ENCODE data around the gene APOB.
"Not testable (repeated sequence)": the region's sequence is repeated elsewhere in the genome, so short reads cannot be mapped to it uniquely, and the experiment has no call there.

DNA sequence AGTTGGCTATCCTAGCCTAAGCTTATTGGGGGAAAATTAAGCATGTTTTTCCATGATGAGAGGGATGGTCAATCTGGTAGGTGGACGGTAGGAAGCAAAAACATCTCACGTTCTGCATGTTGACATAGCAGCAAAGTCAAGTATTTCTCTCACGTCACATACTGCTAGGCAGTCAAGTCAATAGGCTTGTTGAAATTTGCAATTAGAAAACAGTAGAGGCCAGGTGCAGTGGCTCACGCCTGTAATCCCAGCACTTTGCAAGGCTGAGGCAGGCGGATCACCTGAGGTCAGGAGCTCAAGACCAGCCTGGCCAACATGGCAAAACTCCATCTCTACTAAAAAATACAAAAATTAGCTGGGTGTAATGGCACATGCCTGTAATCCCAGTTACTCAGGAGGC, 14.9 kb downstream of the APOB start:
- not testable (repeated sequence) for TF ChIP-seq CTCF (IDR thresholded peaks at IDR 0.05); EZH2phosphoT487 (IDR thresholded peaks at IDR 0.05; ENCODE audit: borderline replicate concordance, low read depth); GATA2 (CRISPR knock-in tag; IDR thresholded peaks at IDR 0.05); RAD21 (IDR thresholded peaks at IDR 0.05; ENCODE audit: low read length)
- TF ChIP-seq, protein P1, sequence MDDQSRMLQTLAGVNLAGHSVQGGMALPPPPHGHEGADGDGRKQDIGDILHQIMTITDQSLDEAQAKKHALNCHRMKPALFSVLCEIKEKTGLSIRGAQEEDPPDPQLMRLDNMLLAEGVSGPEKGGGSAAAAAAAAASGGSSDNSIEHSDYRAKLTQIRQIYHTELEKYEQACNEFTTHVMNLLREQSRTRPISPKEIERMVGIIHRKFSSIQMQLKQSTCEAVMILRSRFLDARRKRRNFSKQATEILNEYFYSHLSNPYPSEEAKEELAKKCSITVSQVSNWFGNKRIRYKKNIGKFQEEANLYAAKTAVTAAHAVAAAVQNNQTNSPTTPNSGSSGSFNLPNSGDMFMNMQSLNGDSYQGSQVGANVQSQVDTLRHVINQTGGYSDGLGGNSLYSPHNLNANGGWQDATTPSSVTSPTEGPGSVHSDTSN (IDR thresholded peaks at IDR 0.05), result not testable (repeated sequence)
